Thoracic aorta (tissue), 2 donors: ENCODE measurements around the gene DRC1. TPM values are rescaled to one million over a fixed set of nuclear protein-coding genes. Genes with fewer than 3 reads are reported as not detected.
"Not testable (repeated sequence)": the region's sequence is repeated elsewhere in the genome, so short reads cannot be mapped to it uniquely, and the experiment has no call there.

Source experiments
- ATAC-seq: fragments of 150-250 bp; one replicate; pipeline ENCODE4 v1.8.0; 2017; ENCODE audit warnings: low read depth; ENCODE audit not compliant: insufficient number of reproducible peaks, low FRiP score
- DNase-seq: peaks from one replicate; pipeline ENCODE4 v3.0.0-alpha.2; 2020; ENCODE audit warnings: low spot score
- H3K27ac ChIP-seq, 2 donors: fragments of 200-600 bp; sonication (generic); 1 replicate in 1 of 2; 2 replicates in 1 of 2; pipeline ENCODE4 v1.5.1; 2016; ENCODE audit warnings: mild to moderate bottlenecking in 2 of 2, moderate library complexity in 2 of 2
- H3K27me3 ChIP-seq: fragments of 200-600 bp; sonication (generic); replicated peaks from 2 replicates; pipeline ENCODE4 v1.6.0; 2016; ENCODE audit warnings: mild to moderate bottlenecking; ENCODE audit not compliant: insufficient read depth
- H3K36me3 ChIP-seq: fragments of 200-600 bp; sonication (generic); one replicate; pipeline ENCODE4 v1.5.1; 2016
- H3K4me1 ChIP-seq, 2 donors: fragments of 200-600 bp; sonication (generic); 1 replicate in 1 of 2; 2 replicates in 1 of 2; pipeline versions ENCODE4 v1.5.1 to v1.6.0; 2016; ENCODE audit warnings: low read depth in 2 of 2, mild to moderate bottlenecking in 1 of 2; ENCODE audit not compliant: control insufficient read depth in 1 of 2
- H3K4me3 ChIP-seq: fragments of 200-600 bp; sonication (generic); 2 replicates; pipeline ENCODE4 v1.5.1; 2016; ENCODE audit warnings: mild to moderate bottlenecking
- H3K9me3 ChIP-seq: fragments of 200-600 bp; sonication (generic); 2 replicates; pipeline ENCODE4 v1.5.1; 2016
- CTCF ChIP-seq: fragments of 200-600 bp; sonication (generic); IDR thresholded peaks from one replicate; pipeline ENCODE4 v1.5.1; 2019; ENCODE audit warnings: antibody characterized with exemption
- total RNA-seq, 2 donors: library from RNA; depleted of rRNA; stranded (reverse); fragments of >200 nt; gene quantifications; one replicate each; pipeline versions ENCODE4 v1.1.0 to v1.2.3, GENCODE V29; 2016

DRC1 gene
- total RNA-seq, 2 donors from 2014 or later = not detected

GRCh38 chr2:26366957-26367356 lies 34.8 kb upstream of the DRC1 start:
- ATAC-seq = no peak
- H3K27ac ChIP-seq = no peak overlapping the region
- H3K9me3 ChIP-seq = no peaks in the 10 kb centered on the region
- DNase-seq = no peak
- H3K4me1 ChIP-seq = no peaks in the 10 kb centered on the region
- H3K27me3 ChIP-seq = no peaks in the 10 kb centered on the region
- no peak overlapping the region for H3K4me3 ChIP-seq
- no peaks in the 10 kb centered on the region for H3K36me3 ChIP-seq
- no peak for TF ChIP-seq CTCF

- not testable (repeated sequence) for ATAC-seq, H3K4me1 ChIP-seq, H3K9me3 ChIP-seq, DNase-seq, H3K4me3 ChIP-seq, H3K27me3 ChIP-seq, H3K27ac ChIP-seq
- peaks cover 13% of the 10 kb centered on the region for H3K36me3 ChIP-seq
Measured at GRCh38 chr2:26369664-26370063, 32.1 kb upstream of the DRC1 start.

- H3K36me3 ChIP-seq = peaks cover 13% of the 10 kb centered on the region
- ATAC-seq = not testable (repeated sequence)
Measured at GRCh38 chr2:26370909-26371308, 30.8 kb upstream of the DRC1 start.

GRCh38 chr2:26376799-26377198 lies 24.9 kb upstream of the DRC1 start:
- H3K4me1 ChIP-seq = no peaks in the 10 kb centered on the region
- no peak overlapping the region for H3K4me3 ChIP-seq
- DNase-seq = no peak
- TF ChIP-seq CTCF = no peak
- ATAC-seq = no peak
- no peaks in the 10 kb centered on the region for H3K27me3 ChIP-seq
- peaks cover 13% of the 10 kb centered on the region for H3K36me3 ChIP-seq
- no peaks in the 10 kb centered on the region for H3K9me3 ChIP-seq
- no peak overlapping the region for H3K27ac ChIP-seq

More at GRCh38 chr2:26370909-26371308, 30.8 kb upstream of the DRC1 start:
- DNase-seq, H3K27ac ChIP-seq, H3K27me3 ChIP-seq, H3K4me1 ChIP-seq, H3K4me3 ChIP-seq, H3K9me3 ChIP-seq: not testable (repeated sequence)

DNA sequence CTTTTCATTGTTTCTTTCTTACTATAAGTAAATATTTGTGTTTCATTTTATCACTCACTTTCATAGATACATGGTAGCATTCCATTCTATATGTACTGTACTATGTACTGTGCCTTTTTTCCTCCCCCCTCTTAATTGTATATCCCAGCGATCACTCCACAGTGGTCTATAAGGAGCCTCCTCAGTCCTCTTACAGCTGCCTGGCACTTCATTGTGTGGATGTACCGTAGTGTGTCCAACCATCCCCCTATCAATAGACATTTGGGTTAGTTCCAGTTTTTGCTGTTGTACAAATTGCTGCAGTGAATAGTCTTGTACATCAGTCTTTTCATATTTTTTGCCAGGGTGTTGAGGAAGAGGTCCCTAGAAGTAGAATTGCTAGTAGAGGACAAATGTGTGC lies 21.4 kb upstream of the DRC1 start:
- no peak for TF ChIP-seq CTCF
- Histone ChIP-seq H3K27ac (no peak overlapping the region), H3K9me3 (no peaks in the 10 kb centered on the region), H3K36me3 (no peaks in the 10 kb centered on the region), H3K27me3 (no peaks in the 10 kb centered on the region), H3K4me3 (no peak overlapping the region), H3K4me1 (no peaks in the 10 kb centered on the region)
- ATAC-seq (no peak), DNase-seq (no peak)

GRCh38 chr2:26382564-26382963 lies 19.2 kb upstream of the DRC1 start:
- no peak for ATAC-seq
- H3K27me3 ChIP-seq = no peaks in the 10 kb centered on the region
- H3K36me3 ChIP-seq = no peaks in the 10 kb centered on the region
- no peaks in the 10 kb centered on the region for H3K9me3 ChIP-seq
- no peak overlapping the region for H3K27ac ChIP-seq
- H3K4me3 ChIP-seq = no peak overlapping the region
- no peak for TF ChIP-seq CTCF
- DNase-seq = no peak
- no peaks in the 10 kb centered on the region for H3K4me1 ChIP-seq
